ENCODE results near the gene CRIP3.

DNA sequence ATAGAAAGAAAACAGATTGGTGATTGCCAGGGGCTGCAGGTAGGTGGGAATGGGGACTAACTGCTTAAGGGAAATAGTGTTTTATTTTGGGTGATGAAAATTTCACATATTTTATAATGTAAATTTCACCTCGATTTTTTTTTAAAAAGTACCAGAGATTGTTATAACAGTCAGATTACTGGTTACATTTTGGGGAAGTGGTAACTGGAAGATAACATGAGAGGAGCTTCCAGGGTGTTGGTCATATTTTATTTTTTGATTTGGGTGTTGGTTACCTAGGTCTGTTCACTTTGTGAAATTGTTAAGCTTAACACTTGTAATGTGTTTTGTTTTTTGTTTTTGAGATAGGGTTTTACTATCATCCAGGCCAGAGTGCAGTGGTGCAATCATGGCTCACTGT, 17.2 kb upstream of the CRIP3 start:
- TF ChIP-seq, protein P1, sequence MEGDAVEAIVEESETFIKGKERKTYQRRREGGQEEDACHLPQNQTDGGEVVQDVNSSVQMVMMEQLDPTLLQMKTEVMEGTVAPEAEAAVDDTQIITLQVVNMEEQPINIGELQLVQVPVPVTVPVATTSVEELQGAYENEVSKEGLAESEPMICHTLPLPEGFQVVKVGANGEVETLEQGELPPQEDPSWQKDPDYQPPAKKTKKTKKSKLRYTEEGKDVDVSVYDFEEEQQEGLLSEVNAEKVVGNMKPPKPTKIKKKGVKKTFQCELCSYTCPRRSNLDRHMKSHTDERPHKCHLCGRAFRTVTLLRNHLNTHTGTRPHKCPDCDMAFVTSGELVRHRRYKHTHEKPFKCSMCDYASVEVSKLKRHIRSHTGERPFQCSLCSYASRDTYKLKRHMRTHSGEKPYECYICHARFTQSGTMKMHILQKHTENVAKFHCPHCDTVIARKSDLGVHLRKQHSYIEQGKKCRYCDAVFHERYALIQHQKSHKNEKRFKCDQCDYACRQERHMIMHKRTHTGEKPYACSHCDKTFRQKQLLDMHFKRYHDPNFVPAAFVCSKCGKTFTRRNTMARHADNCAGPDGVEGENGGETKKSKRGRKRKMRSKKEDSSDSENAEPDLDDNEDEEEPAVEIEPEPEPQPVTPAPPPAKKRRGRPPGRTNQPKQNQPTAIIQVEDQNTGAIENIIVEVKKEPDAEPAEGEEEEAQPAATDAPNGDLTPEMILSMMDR (IDR thresholded peaks at IDR 0.05) = no peak
- no peak for TF ChIP-seq POLR2A (IDR thresholded peaks at IDR 0.05)
